Endothelial cell of umbilical vein (primary cell): Measurements from ENCODE around the gene SLC1A4. TPM values are rescaled to one million over a fixed set of nuclear protein-coding genes. Genes with fewer than 3 reads are reported as not detected.

ENCODE experiments used
- BruUV-seq: library from RNA; stranded (reverse); fragments of 400-500 nt; replicated peaks from 2 replicates; lab custom pipeline; 2021; lab: Mats Ljungman, UMichigan
- CTCF ChIA-PET: fragments of 300-600, 350-600 bp; sonication (Branson Sonifier 250); formaldehyde crosslinking; loops from one replicate; lab custom pipeline; 2021; ENCODE audit warnings: antibody characterized with exemption, inconsistent platforms; lab: Charles Lee
- POLR2A ChIA-PET: fragments of 300-600, 350-600 bp; sonication (Branson Sonifier 250); formaldehyde crosslinking; loops from one replicate; lab custom pipeline; 2021; ENCODE audit warnings: antibody characterized with exemption, inconsistent platforms; lab: Charles Lee
- DNase-seq: peaks from one replicate; pipeline ENCODE4 v3.0.0-alpha.2; 2011; ENCODE audit warnings: low read depth, low spot score
- FAIRE-seq: peaks from 2 replicates; lab custom pipeline; 2011; peaks lifted over from hg19 to GRCh38; lab: Jason Lieb, UNC
- H2AFZ ChIP-seq: 2 replicates; pipeline ENCODE4 v1.6.0; 2012; ENCODE audit warnings: low read depth, low read length, control low read depth, inconsistent platforms
- H3K27ac ChIP-seq: 2 replicates; pipeline ENCODE4 v1.5.1; 2011; ENCODE audit warnings: low read depth, mild to moderate bottlenecking, control low read depth, low read length, moderate library complexity; ENCODE audit not compliant: insufficient read depth
- H3K27me3 ChIP-seq, 2 experiments: 2 replicates each; pipeline versions ENCODE4 v1.6.0 to v1.6.1; 2011; ENCODE audit warnings: low read length in 2 of 2, mixed read lengths in 1 of 2; ENCODE audit not compliant: control insufficient read depth in 2 of 2, insufficient read depth in 2 of 2
- H3K36me3 ChIP-seq, 2 experiments: 2 replicates in 1 of 2; 3 replicates in 1 of 2; pipeline ENCODE4 v1.5.1; 2011; ENCODE audit warnings: low read length in 2 of 2, mild to moderate bottlenecking in 1 of 2, moderate library complexity in 1 of 2; ENCODE audit not compliant: control insufficient read depth in 2 of 2, insufficient read depth in 2 of 2; ENCODE audit errors: extremely low read depth in 1 of 2
- H3K4me1 ChIP-seq: 3 replicates; pipeline ENCODE4 v1.5.1; 2011; ENCODE audit warnings: mild to moderate bottlenecking, low read length; ENCODE audit not compliant: control insufficient read depth, insufficient read depth; ENCODE audit errors: extremely low read depth
- H3K4me2 ChIP-seq: 2 replicates; pipeline ENCODE4 v1.6.1; 2011; ENCODE audit warnings: low read length, control low read depth, mixed read lengths; ENCODE audit not compliant: insufficient read depth
- H3K4me3 ChIP-seq, 3 experiments: fragments of 200-600 bp in 1 of 3; sonication (generic), shearing (Covaris generic) in 1 of 3; replicated peaks in 1 of 3; 2 replicates each; pipeline ENCODE4 v1.5.1; 2011 to 2016; ENCODE audit warnings: control low read depth in 3 of 3, low read length in 3 of 3, mild to moderate bottlenecking in 2 of 3, inconsistent platforms in 1 of 3, low read depth in 1 of 3, moderate library complexity in 1 of 3; ENCODE audit not compliant: insufficient read depth in 1 of 3
- H3K79me2 ChIP-seq: 2 replicates; pipeline ENCODE4 v1.6.0; 2012; ENCODE audit warnings: low read length, inconsistent platforms; ENCODE audit not compliant: control insufficient read depth, insufficient read depth
- H3K9ac ChIP-seq: replicated peaks from 2 replicates; pipeline ENCODE3; 2011; ENCODE audit warnings: low read length, control low read depth; ENCODE audit not compliant: insufficient read depth; ENCODE audit errors: extremely low read depth
- H3K9me1 ChIP-seq: replicated peaks from 3 replicates; pipeline ENCODE4 v1.6.0; 2011; ENCODE audit warnings: mild to moderate bottlenecking, low read length; ENCODE audit not compliant: control insufficient read depth, insufficient read depth; ENCODE audit errors: extremely low read depth
- H3K9me3 ChIP-seq: replicated peaks from 2 replicates; pipeline ENCODE4 v1.5.1; 2012; ENCODE audit warnings: low read length, inconsistent platforms; ENCODE audit not compliant: control insufficient read depth, insufficient read depth
- H4K20me1 ChIP-seq: replicated peaks from 2 replicates; pipeline ENCODE3; 2011; ENCODE audit warnings: mild to moderate bottlenecking, low read length; ENCODE audit not compliant: control insufficient read depth, insufficient read depth; ENCODE audit errors: extremely low read depth
- CTCF ChIP-seq, 2 donors: IDR thresholded peaks; 1 replicate in 1 of 2; 2 replicates in 1 of 2; pipeline ENCODE4 v1.5.1; 2011; ENCODE audit warnings: low read length in 2 of 2, mild to moderate bottlenecking in 2 of 2, moderate library complexity in 2 of 2, control low read depth in 1 of 2, inconsistent platforms in 1 of 2, low read depth in 1 of 2; ENCODE audit not compliant: insufficient read depth in 1 of 2; ENCODE audit errors: extremely low read depth in 1 of 2
- GATA2 ChIP-seq: IDR thresholded peaks from 2 replicates; pipeline ENCODE4 v1.7.0; 2011; ENCODE audit warnings: low read depth, mild to moderate bottlenecking, moderate library complexity, mixed read lengths, low read length; ENCODE audit not compliant: insufficient read length, insufficient read depth
- JUN ChIP-seq: IDR thresholded peaks from 2 replicates; pipeline ENCODE4 v1.6.1; 2011; ENCODE audit warnings: borderline replicate concordance, low read depth; ENCODE audit not compliant: insufficient read length, insufficient read depth
- POLR2A ChIP-seq: IDR thresholded peaks from 2 replicates; pipeline ENCODE4 v1.6.1; 2012; ENCODE audit warnings: low read depth, mild to moderate bottlenecking, control low read depth, low read length
- dilution Hi-C: fragments of 300-500 bp; cut with MboI; formaldehyde crosslinking; loops from one replicate; pipeline ENCODE4 v1.15.0; 2019; ENCODE audit warnings: low sequenced_read_pairs; ENCODE audit not compliant: extremely low pct_ligation_motif_present
- intact Hi-C: fragments of 100-400 bp; cut with micrococcal nuclease; formaldehyde crosslinking; loops from one replicate; pipeline ENCODE4 v1.10.0; 2022
- polyA plus RNA-seq, 4 experiments: library from polyadenylated mRNA; depleted of rRNA in 3 of 4; stranded (reverse) in 3 of 4; unstranded in 1 of 4; fragments of >200 nt; gene quantifications; 2 replicates each; pipeline versions ENCODE4 v1.2.1 to v1.2.3, GENCODE V29; 2011 to 2012; ENCODE audit warnings: missing spikeins in 1 of 4
- total RNA-seq: library from RNA; stranded (reverse); gene quantifications from 2 replicates; pipeline ENCODE4 v1.2.3, GENCODE V29; 2021

Gene SLC1A4
- total and polyA plus RNA-seq, 2 donors (not counting 3 experiments of a cell fraction or from before 2014, with no cell fraction given) = 9.9 to 13.9 TPM

GRCh38 chr2:64945973-64946768 lies 43.0 kb upstream of the SLC1A4 start:
- DNase-seq (no peak), FAIRE-seq (no peak)
- dilution Hi-C loops = no loop called here
- Histone ChIP-seq H3K36me3 (no peaks in the 10 kb centered on the region), H3K9ac (no peak overlapping the region), H3K4me2 (no peak overlapping the region), H3K27ac (no peak overlapping the region), H3K4me3 (no peak overlapping the region), H3K4me1 (no peaks in the 10 kb centered on the region), H2AFZ (no peak overlapping the region), H3K9me3 (no peaks in the 10 kb centered on the region), H3K79me2 (no peaks in the 10 kb centered on the region), H4K20me1 (no peaks in the 10 kb centered on the region), H3K27me3 (peaks cover 10 to 17% of the 10 kb centered on the region in 2 experiments), H3K9me1 (no peaks in the 10 kb centered on the region)
- TF ChIP-seq GATA2 (no peak), CTCF (IDR thresholded peaks at IDR 0.05; ENCODE audit: extremely low read depth in 1 of 2, insufficient read depth in 1 of 2, low read depth in 1 of 2, low read length in 2 of 2) (no peak), POLR2A (no peak), JUN (no peak)
- ChIA-PET POLR2A (no interaction called here), CTCF (interaction anchor here (1.0 to 1.8 kb wide), 3 partner anchors 16 to 78 kb away, joined by 3 to 6 read pairs (median 3); no protein-coding TSS in a partner anchor)
- BruUV-seq = no TSS peak
- intact Hi-C loops = no loop called here
